Adrenal gland (tissue), 12 donors: ENCODE results near the gene APOL6. TPM values are rescaled to one million over a fixed set of nuclear protein-coding genes. Genes with fewer than 3 reads are reported as not detected.

Source experiments
- DNase-seq, 7 donors: peaks; one replicate each; pipeline ENCODE4 v3.0.0-alpha.2; 2019 to 2020
- H3K27ac ChIP-seq, 5 donors: fragments of 200-600 bp; sonication (generic) in 4 of 5; 1 replicate in 3 of 5; 2 replicates in 2 of 5; pipeline versions ENCODE4 v1.5.1 to v1.8.0; 2016 to 2020; ENCODE audit warnings: mild to moderate bottlenecking in 1 of 5
- H3K27me3 ChIP-seq: fragments of 200-600 bp; 2 replicates; pipeline ENCODE4 v1.8.0; 2021
- H3K36me3 ChIP-seq, 2 donors: fragments of 200-600 bp; replicated peaks in 1 of 2; 1 replicate in 1 of 2; 2 replicates in 1 of 2; pipeline versions ENCODE4 v1.5.1 to v1.8.0; 2018 to 2022
- H3K4me1 ChIP-seq, 2 donors: fragments of 200-600 bp; replicated peaks in 1 of 2; 1 replicate in 1 of 2; 2 replicates in 1 of 2; pipeline versions ENCODE4 v1.5.1 to v1.8.0; 2018 to 2021
- H3K4me3 ChIP-seq, 4 donors: fragments of 200-600 bp; sonication (generic) in 3 of 4; one replicate each; pipeline ENCODE4 v1.5.1; 2016 to 2018
- H3K9me3 ChIP-seq, 3 donors: fragments of 200-600 bp; sonication (generic) in 1 of 3; replicated peaks in 1 of 3; 1 replicate in 2 of 3; 2 replicates in 1 of 3; pipeline versions ENCODE4 v1.5.1 to v1.8.0; 2016 to 2021
- CTCF ChIP-seq, 6 experiments: fragments of 450-650 bp in 4 of 6; fragments of 200-600 bp in 2 of 6; sonication (generic) in 1 of 6; IDR thresholded peaks; 1 replicate in 5 of 6; 2 replicates in 1 of 6; pipeline versions ENCODE4 v1.5.1 to v1.8.0; 2016 to 2021; ENCODE audit warnings: antibody characterized with exemption in 6 of 6, mild to moderate bottlenecking in 2 of 6, moderate library complexity in 1 of 6
- POLR2A ChIP-seq, 2 donors: fragments of 450-650 bp; IDR thresholded peaks; one replicate each; pipeline ENCODE4 v1.6.1; 2017; ENCODE audit warnings: antibody characterized with exemption in 2 of 2, mild to moderate bottlenecking in 2 of 2, moderate library complexity in 1 of 2
- WGBS, 4 donors: extraction: QIAGEN DNeasy Blood & Tissue Kit in 2 of 4; methylation state at CpG; one replicate each; pipeline versions ENCODE4 v1.1.5 to v1.1.7; 2013 to 2017; 5-methylcytosine and 5-hydroxymethylcytosine counted together
- intact Hi-C, 2 donors: fragments of 100-400 bp; cut with DNase I; formaldehyde crosslinking; loops; one replicate each; pipeline versions ENCODE4 v1.14.1 to v1.15.0; 2022 to 2023
- polyA plus RNA-seq, 3 donors: library from polyadenylated mRNA; stranded (reverse); fragments of 200-250 nt in 2 of 3; fragments of 350-450 nt in 1 of 3; fragmentation: Illumina TruSeq in 1 of 3; extraction: RNeasy Lipid Tissue Mini Kit (QIAGEN cat#74804) in 1 of 3; gene quantifications; one replicate each; pipeline ENCODE4 v1.2.3, GENCODE V29; 2013 to 2014
- total RNA-seq, 9 donors: library from RNA; depleted of rRNA in 4 of 9; stranded (reverse); fragments of >200 nt in 4 of 9; fragments of 120-200 nt in 1 of 9; fragmentation: NEBNext Ultra II Directional in 1 of 9; extraction: Animal tissue kit (Norgen Biotek cat#: 25700) in 1 of 9; gene quantifications; one replicate each; pipeline versions ENCODE4 v1.1.0 to v1.2.4, GENCODE V29; 2013 to 2023
- donor health status: healthy with polysubstance abuse.
- donor health status: Bipolar disorder and iron deficiency.
- donor health status: DM: yes; HTN: yes; CAD: no.
- donor health status: DM: no; HTN: no; CAD: no.
- donor health status: DM: no; HTN: no; CAD: no.
- donor health status: DM: yes; HTN: yes; CAD: no.

The APOL6 gene
- total and polyA plus RNA-seq, 12 donors, result 6.5 to 37.9 (median 18.5) TPM

- H3K9me3 ChIP-seq, result no peaks in the 10 kb centered on the region
- H3K4me3 ChIP-seq, result no peak overlapping the region
- H3K4me1 ChIP-seq, result no peaks in the 10 kb centered on the region
- no peak overlapping the region for H3K27ac ChIP-seq
- no peaks in the 10 kb centered on the region for H3K27me3 ChIP-seq
- DNase-seq, result no peak
- H3K36me3 ChIP-seq, result no peaks in the 10 kb centered on the region
- TF ChIP-seq CTCF (IDR thresholded peaks at IDR 0.05) (no peak), POLR2A (IDR thresholded peaks at IDR 0.05) (no peak)
- 84 to 94% (median 86%) methylated on average over 5 of the region's 5 CpGs for WGBS, 4 donors
- intact Hi-C loops, result no loop called here
These were observed 47.1 kb upstream of the APOL6 start for GRCh38 chr22:35601013-35601580.

- no peaks in the 10 kb centered on the region for H3K27me3 ChIP-seq
- no peaks in the 10 kb centered on the region for H3K36me3 ChIP-seq
- TF ChIP-seq CTCF (IDR thresholded peaks at IDR 0.05) (no peak), POLR2A (IDR thresholded peaks at IDR 0.05) (no peak)
- intact Hi-C loops, result no loop called here
- peak in 6 of 7 donors; percentile 61 to 77 (median 74) for DNase-seq
- 52 to 64% (median 59%) methylated on average over 9 of the region's 9 CpGs for WGBS, 4 donors
- no peak overlapping the region for H3K27ac ChIP-seq
- H3K4me3 ChIP-seq, result no peak overlapping the region
- no peaks in the 10 kb centered on the region for H3K9me3 ChIP-seq
- no peaks in the 10 kb centered on the region for H3K4me1 ChIP-seq
These were observed 46.3 kb upstream of the APOL6 start for GRCh38 chr22:35601743-35602615.

GRCh38 chr22:35604621-35605368, 43.5 kb upstream of the APOL6 start:
- H3K9me3 ChIP-seq, result no peaks in the 10 kb centered on the region
- DNase-seq, result peak in 4 of 7 donors; percentile 41 to 59 (median 48)
- H3K4me1 ChIP-seq, result no peaks in the 10 kb centered on the region
- no peak overlapping the region for H3K27ac ChIP-seq
- intact Hi-C loops, result no loop called here
- no peaks in the 10 kb centered on the region for H3K27me3 ChIP-seq
- TF ChIP-seq CTCF (IDR thresholded peaks at IDR 0.05) (no peak), POLR2A (IDR thresholded peaks at IDR 0.05) (no peak)
- no peak overlapping the region for H3K4me3 ChIP-seq
- no peaks in the 10 kb centered on the region for H3K36me3 ChIP-seq
- 54 to 64% (median 59%) methylated on average over 9 of the region's 9 CpGs for WGBS, 4 donors

GRCh38 chr22:35605369-35605680, 42.9 kb upstream of the APOL6 start:
- DNase-seq, result no peak
- Histone ChIP-seq H3K27me3 (no peaks in the 10 kb centered on the region), H3K9me3 (no peaks in the 10 kb centered on the region), H3K4me1 (no peaks in the 10 kb centered on the region), H3K27ac (no peak overlapping the region), H3K36me3 (no peaks in the 10 kb centered on the region), H3K4me3 (no peak overlapping the region)
- TF ChIP-seq POLR2A (IDR thresholded peaks at IDR 0.05) (no peak), CTCF (IDR thresholded peaks at IDR 0.05) (no peak)
- WGBS, 4 donors, result 73 to 83% (median 78%) methylated on average over 2 of the region's 2 CpGs
- intact Hi-C loops, result no loop called here
